Measurements from ENCODE around the gene MACROD2. TPM values are rescaled to one million over a fixed set of nuclear protein-coding genes. Genes with fewer than 3 reads are reported as not detected.

Gene MACROD2
- total RNA-seq, 1 donor from 2014 or later = 2.4 TPM

DNA sequence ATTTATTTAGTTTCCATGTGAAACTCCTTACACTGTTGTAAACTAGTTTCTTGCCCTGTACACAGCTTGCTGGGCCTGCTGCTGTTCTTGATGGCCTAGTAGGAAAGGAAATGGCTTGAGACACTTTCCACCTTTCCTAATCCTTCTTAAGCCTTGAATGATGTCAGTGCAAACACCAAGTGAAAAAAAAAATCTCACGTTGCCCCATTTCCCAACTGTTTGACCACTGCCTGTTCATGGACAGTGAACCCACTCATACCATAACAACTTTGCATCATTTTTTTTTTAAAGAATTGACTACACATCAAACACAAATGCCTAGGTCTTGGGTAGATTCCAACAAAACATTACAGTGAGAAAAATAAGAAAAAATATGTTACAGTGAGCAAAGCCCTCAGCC, 995.7 kb downstream of the MACROD2 start:
- H3K4me3 ChIP-seq (ENCODE audit: insufficient read depth, low read depth, low read length) = no peak overlapping the region
- no peaks in the 10 kb centered on the region for H3K36me3 ChIP-seq (ENCODE audit: insufficient read depth, low read length)
- no peaks in the 10 kb centered on the region for H3K4me1 ChIP-seq (ENCODE audit: insufficient read depth, low read length)
- Mint-ChIP-seq H3K36me3 (ENCODE audit: low read depth, unreplicated experiment) (no peaks in the 10 kb centered on the region), H3K27me3 (ENCODE audit: low read depth, unreplicated experiment) (no peaks in the 10 kb centered on the region), H3K4me1 (ENCODE audit: low read depth, unreplicated experiment) (peaks cover 6% of the 10 kb centered on the region), H3K27ac (ENCODE audit: unreplicated experiment) (no peak overlapping the region), H3K4me3 (ENCODE audit: unreplicated experiment) (no peak overlapping the region), H3K9me3 (ENCODE audit: unreplicated experiment) (no peaks in the 10 kb centered on the region)
- no peak overlapping the region for H2AFZ ChIP-seq (ENCODE audit: low read depth, low read length)
- H4K20me1 ChIP-seq (ENCODE audit: insufficient read depth, low read length) = no peaks in the 10 kb centered on the region
- FAIRE-seq = no peak
- no peaks in the 10 kb centered on the region for H3K9me3 ChIP-seq (ENCODE audit: insufficient read depth, low read depth, low read length)
- H3K4me2 ChIP-seq (ENCODE audit: low read length) = no peak overlapping the region
- no peak for DNase-seq (ENCODE audit: low read depth)
- no peak overlapping the region for H3K27ac ChIP-seq (ENCODE audit: low read depth, low read length)
- TF ChIP-seq, protein P1, sequence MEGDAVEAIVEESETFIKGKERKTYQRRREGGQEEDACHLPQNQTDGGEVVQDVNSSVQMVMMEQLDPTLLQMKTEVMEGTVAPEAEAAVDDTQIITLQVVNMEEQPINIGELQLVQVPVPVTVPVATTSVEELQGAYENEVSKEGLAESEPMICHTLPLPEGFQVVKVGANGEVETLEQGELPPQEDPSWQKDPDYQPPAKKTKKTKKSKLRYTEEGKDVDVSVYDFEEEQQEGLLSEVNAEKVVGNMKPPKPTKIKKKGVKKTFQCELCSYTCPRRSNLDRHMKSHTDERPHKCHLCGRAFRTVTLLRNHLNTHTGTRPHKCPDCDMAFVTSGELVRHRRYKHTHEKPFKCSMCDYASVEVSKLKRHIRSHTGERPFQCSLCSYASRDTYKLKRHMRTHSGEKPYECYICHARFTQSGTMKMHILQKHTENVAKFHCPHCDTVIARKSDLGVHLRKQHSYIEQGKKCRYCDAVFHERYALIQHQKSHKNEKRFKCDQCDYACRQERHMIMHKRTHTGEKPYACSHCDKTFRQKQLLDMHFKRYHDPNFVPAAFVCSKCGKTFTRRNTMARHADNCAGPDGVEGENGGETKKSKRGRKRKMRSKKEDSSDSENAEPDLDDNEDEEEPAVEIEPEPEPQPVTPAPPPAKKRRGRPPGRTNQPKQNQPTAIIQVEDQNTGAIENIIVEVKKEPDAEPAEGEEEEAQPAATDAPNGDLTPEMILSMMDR (IDR thresholded peaks at IDR 0.05; ENCODE audit: insufficient read depth, low read depth, low read length) = no peak
- TF ChIP-seq EZH2 (IDR thresholded peaks at IDR 0.05; ENCODE audit: insufficient read depth, low read length) = no peak
- H3K27me3 ChIP-seq (ENCODE audit: insufficient read depth, low read length) = no peaks in the 10 kb centered on the region
- no peaks in the 10 kb centered on the region for H3K79me2 ChIP-seq (ENCODE audit: insufficient read depth, low read length)
- H3K9ac ChIP-seq (ENCODE audit: low read length) = no peak overlapping the region

DNA sequence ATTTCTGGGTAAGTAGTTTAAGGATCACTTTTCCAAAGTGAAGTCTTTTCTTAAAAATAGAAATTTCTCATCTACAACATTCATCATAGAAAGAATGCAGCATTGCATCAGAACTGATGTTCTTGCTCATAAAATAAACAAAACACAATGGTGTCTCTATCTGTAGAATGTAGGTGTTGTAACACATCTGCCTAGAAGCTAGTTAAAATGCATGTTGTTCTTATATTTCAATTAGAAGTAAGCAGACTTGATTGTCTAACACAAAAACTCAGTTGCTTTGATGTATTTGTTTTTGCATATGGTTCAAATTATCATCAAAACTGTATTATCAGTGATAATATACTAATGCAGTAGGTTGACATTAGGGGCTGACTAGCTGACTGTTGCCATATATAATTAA, 996.8 kb downstream of the MACROD2 start:
- Histone ChIP-seq H3K4me2 (ENCODE audit: low read length) (no peak overlapping the region), H3K27me3 (ENCODE audit: insufficient read depth, low read length) (no peaks in the 10 kb centered on the region), H3K4me1 (ENCODE audit: insufficient read depth, low read length) (no peaks in the 10 kb centered on the region), H3K4me3 (ENCODE audit: insufficient read depth, low read depth, low read length) (no peak overlapping the region), H3K9ac (ENCODE audit: low read length) (no peak overlapping the region), H3K27ac (ENCODE audit: low read depth, low read length) (no peak overlapping the region), H3K36me3 (ENCODE audit: insufficient read depth, low read length) (no peaks in the 10 kb centered on the region), H3K9me3 (ENCODE audit: insufficient read depth, low read depth, low read length) (no peaks in the 10 kb centered on the region), H4K20me1 (ENCODE audit: insufficient read depth, low read length) (no peaks in the 10 kb centered on the region), H3K79me2 (ENCODE audit: insufficient read depth, low read length) (no peaks in the 10 kb centered on the region), H2AFZ (ENCODE audit: low read depth, low read length) (no peak overlapping the region)
- Mint-ChIP-seq H3K4me1 (ENCODE audit: low read depth, unreplicated experiment) (peaks cover 9% of the 10 kb centered on the region), H3K4me3 (ENCODE audit: unreplicated experiment) (no peak overlapping the region), H3K36me3 (ENCODE audit: low read depth, unreplicated experiment) (no peaks in the 10 kb centered on the region), H3K27ac (ENCODE audit: unreplicated experiment) (no peak overlapping the region), H3K9me3 (ENCODE audit: unreplicated experiment) (no peaks in the 10 kb centered on the region), H3K27me3 (ENCODE audit: low read depth, unreplicated experiment) (no peaks in the 10 kb centered on the region)
- DNase-seq (ENCODE audit: low read depth) = peak; percentile 32
- FAIRE-seq = no peak
- no peak for TF ChIP-seq EZH2 (IDR thresholded peaks at IDR 0.05; ENCODE audit: insufficient read depth, low read length)
- TF ChIP-seq, protein P1 (IDR thresholded peaks at IDR 0.05; ENCODE audit: insufficient read depth, low read depth, low read length) = no peak

DNA sequence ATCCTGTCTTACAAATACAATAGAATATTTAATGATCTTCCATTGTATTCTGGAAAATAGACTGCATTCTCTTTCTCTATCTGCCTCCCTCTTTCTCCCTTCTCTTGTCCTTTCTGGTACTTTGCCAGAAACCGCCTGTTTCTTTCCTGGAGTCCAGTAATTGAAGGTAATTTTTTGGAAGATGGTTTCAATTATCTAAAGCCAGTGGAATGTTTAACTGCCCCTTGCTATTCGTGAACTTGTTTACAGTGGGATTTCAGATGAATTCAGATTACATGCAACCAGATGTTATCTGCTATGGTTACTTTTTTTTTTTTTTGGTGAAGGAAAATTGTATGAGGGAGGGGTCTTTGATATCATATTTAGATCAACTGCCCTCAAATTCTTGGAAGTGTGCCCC, 997.6 kb downstream of the MACROD2 start:
- TF ChIP-seq, protein P1 (IDR thresholded peaks at IDR 0.05; ENCODE audit: insufficient read depth, low read depth, low read length) = no peak
- TF ChIP-seq EZH2 (IDR thresholded peaks at IDR 0.05; ENCODE audit: insufficient read depth, low read length) = no peak
- Histone ChIP-seq H3K9me3 (ENCODE audit: insufficient read depth, low read depth, low read length) (no peaks in the 10 kb centered on the region), H3K4me3 (ENCODE audit: insufficient read depth, low read depth, low read length) (no peak overlapping the region), H3K9ac (ENCODE audit: low read length) (no peak overlapping the region), H3K27me3 (ENCODE audit: insufficient read depth, low read length) (no peaks in the 10 kb centered on the region), H3K4me2 (ENCODE audit: low read length) (no peak overlapping the region), H3K4me1 (ENCODE audit: insufficient read depth, low read length) (no peaks in the 10 kb centered on the region), H3K36me3 (ENCODE audit: insufficient read depth, low read length) (no peaks in the 10 kb centered on the region), H3K27ac (ENCODE audit: low read depth, low read length) (no peak overlapping the region), H3K79me2 (ENCODE audit: insufficient read depth, low read length) (no peaks in the 10 kb centered on the region), H4K20me1 (ENCODE audit: insufficient read depth, low read length) (no peaks in the 10 kb centered on the region), H2AFZ (ENCODE audit: low read depth, low read length) (no peak overlapping the region)
- DNase-seq (ENCODE audit: low read depth) (peak; percentile 15), FAIRE-seq (no peak)
- H3K27ac Mint-ChIP-seq (ENCODE audit: unreplicated experiment) = no peak overlapping the region
- H3K4me3 Mint-ChIP-seq (ENCODE audit: unreplicated experiment) = no peak overlapping the region
- no peaks in the 10 kb centered on the region for H3K36me3 Mint-ChIP-seq (ENCODE audit: low read depth, unreplicated experiment)
- no peaks in the 10 kb centered on the region for H3K27me3 Mint-ChIP-seq (ENCODE audit: low read depth, unreplicated experiment)
- peaks cover 15% of the 10 kb centered on the region for H3K4me1 Mint-ChIP-seq (ENCODE audit: low read depth, unreplicated experiment)
- peaks cover 6% of the 10 kb centered on the region for H3K9me3 Mint-ChIP-seq (ENCODE audit: unreplicated experiment)
